Activated T-cell treated with anti-CD3 and anti-CD28 coated beads for 48 hours (primary cell): Measurements from ENCODE around the gene DOCK11.

Experiments used
- DNase-seq: peaks from one replicate; pipeline ENCODE4 v3.0.0-alpha.2; 2020; ENCODE audit warnings: low read depth

The DOCK11 gene

GRCh38 chrX:118530219-118530911 is 34.8 kb downstream of the DOCK11 start:
- DNase-seq, result no peak

GRCh38 chrX:118534716-118535493 is 39.3 kb downstream of the DOCK11 start:
- DNase-seq, result no peak

GRCh38 chrX:118536204-118536603 is 40.6 kb downstream of the DOCK11 start:
- no peak for DNase-seq

- DNase-seq, result no peak
These were observed 41.3 kb downstream of the DOCK11 start for GRCh38 chrX:118536687-118537461.

- DNase-seq, result no peak
These were observed 42.8 kb downstream of the DOCK11 start for GRCh38 chrX:118538386-118538785.

GRCh38 chrX:118540342-118540741 is 44.7 kb downstream of the DOCK11 start:
- no peak for DNase-seq

- DNase-seq, result no peak
These were observed 45.9 kb downstream of the DOCK11 start for GRCh38 chrX:118541482-118541881.

GRCh38 chrX:118545510-118545909 is 49.9 kb downstream of the DOCK11 start:
- DNase-seq, result no peak

- no peak for DNase-seq
These were observed 53.2 kb downstream of the DOCK11 start for GRCh38 chrX:118548841-118549240.

GRCh38 chrX:118550792-118551191 is 55.2 kb downstream of the DOCK11 start:
- DNase-seq, result no peak

GRCh38 chrX:118551426-118551825 is 55.8 kb downstream of the DOCK11 start:
- DNase-seq, result no peak

- no peak for DNase-seq
These were observed 56.7 kb downstream of the DOCK11 start for GRCh38 chrX:118552121-118552900.

- no peak for DNase-seq
These were observed 57.6 kb downstream of the DOCK11 start for GRCh38 chrX:118553042-118553710.

GRCh38 chrX:118554511-118554910 is 58.9 kb downstream of the DOCK11 start:
- DNase-seq, result no peak

- no peak for DNase-seq
These were observed 63.3 kb downstream of the DOCK11 start for GRCh38 chrX:118558926-118559325.

- DNase-seq, result no peak
These were observed 64.9 kb downstream of the DOCK11 start for GRCh38 chrX:118560489-118560888.

GRCh38 chrX:118562582-118563164 is 67.1 kb downstream of the DOCK11 start:
- no peak for DNase-seq

GRCh38 chrX:118564498-118564897 is 68.9 kb downstream of the DOCK11 start:
- DNase-seq, result no peak

GRCh38 chrX:118565853-118566252 is 70.2 kb downstream of the DOCK11 start:
- DNase-seq, result no peak

- DNase-seq, result no peak
These were observed 70.7 kb downstream of the DOCK11 start for GRCh38 chrX:118566359-118566758.

GRCh38 chrX:118569676-118570075 is 74.1 kb downstream of the DOCK11 start:
- no peak for DNase-seq
